ENCODE measurements around the gene ZNF407. TPM values are rescaled to one million over a fixed set of nuclear protein-coding genes. Genes with fewer than 3 reads are reported as not detected.

The ZNF407 gene
- total RNA-seq, 2 donors from 2014 or later, result 11.7 to 22.2 TPM

- H3K4me1 ChIP-seq (replicated peaks), result no peaks in the 10 kb centered on the region
- no peaks in the 10 kb centered on the region for H3K9me3 ChIP-seq
- no peaks in the 10 kb centered on the region for H3K36me3 ChIP-seq
- intact Hi-C loops (cut with DNase I), result no loop called here
- H3K27ac ChIP-seq, result no peak overlapping the region
- DNase-seq (ENCODE audit: low spot score), result no peak
- no peaks in the 10 kb centered on the region for H3K27me3 ChIP-seq (replicated peaks; ENCODE audit: insufficient read depth)
- TF ChIP-seq POLR2AphosphoS5 (IDR thresholded peaks at IDR 0.05) (no peak), POLR2A (IDR thresholded peaks at IDR 0.05) (no peak)
- no peak overlapping the region for H3K4me3 ChIP-seq
- 88% methylated on average over 4 of the region's 4 CpGs for WGBS
These were observed 303.9 kb downstream of the ZNF407 start for GRCh38 chr18:74901362-74902146.

GRCh38 chr18:74902147-74902455, 304.4 kb downstream of the ZNF407 start:
- Histone ChIP-seq H3K4me1 (replicated peaks) (no peaks in the 10 kb centered on the region), H3K9me3 (no peaks in the 10 kb centered on the region), H3K27me3 (replicated peaks; ENCODE audit: insufficient read depth) (no peaks in the 10 kb centered on the region), H3K27ac (no peak overlapping the region), H3K4me3 (no peak overlapping the region), H3K36me3 (no peaks in the 10 kb centered on the region)
- intact Hi-C loops (cut with DNase I), result no loop called here
- WGBS, result 88% methylated on average over 13 of the region's 13 CpGs
- no peak for DNase-seq (ENCODE audit: low spot score)
- TF ChIP-seq POLR2A (IDR thresholded peaks at IDR 0.05) (no peak), CTCF (IDR thresholded peaks at IDR 0.05) (no peak), POLR2AphosphoS5 (IDR thresholded peaks at IDR 0.05) (no peak)

GRCh38 chr18:74905247-74905646, 307.6 kb downstream of the ZNF407 start:
- Histone ChIP-seq H3K4me1 (replicated peaks) (no peaks in the 10 kb centered on the region), H3K9me3 (no peaks in the 10 kb centered on the region), H3K27ac (no peak overlapping the region), H3K27me3 (replicated peaks; ENCODE audit: insufficient read depth) (no peaks in the 10 kb centered on the region), H3K36me3 (no peaks in the 10 kb centered on the region), H3K4me3 (no peak overlapping the region)
- no peak for DNase-seq (ENCODE audit: low spot score)
- intact Hi-C loops (cut with DNase I), result no loop called here
- 87% methylated on average over 15 of the region's 15 CpGs for WGBS
- no peak for TF ChIP-seq CTCF (IDR thresholded peaks at IDR 0.05)
- no peak for TF ChIP-seq POLR2AphosphoS5 (IDR thresholded peaks at IDR 0.05)
- TF ChIP-seq POLR2A (IDR thresholded peaks at IDR 0.05), result no peak

GRCh38 chr18:74906184-74906583, 308.5 kb downstream of the ZNF407 start:
- 58% methylated on average over 2 of the region's 2 CpGs for WGBS
- Histone ChIP-seq H3K4me1 (replicated peaks) (no peaks in the 10 kb centered on the region), H3K9me3 (no peaks in the 10 kb centered on the region), H3K27ac (no peak overlapping the region), H3K27me3 (replicated peaks; ENCODE audit: insufficient read depth) (no peaks in the 10 kb centered on the region), H3K4me3 (no peak overlapping the region), H3K36me3 (no peaks in the 10 kb centered on the region)
- intact Hi-C loops (cut with DNase I), result no loop called here
- no peak for TF ChIP-seq POLR2A (IDR thresholded peaks at IDR 0.05)
- TF ChIP-seq POLR2AphosphoS5 (IDR thresholded peaks at IDR 0.05), result no peak
- DNase-seq (ENCODE audit: low spot score), result no peak

GRCh38 chr18:74914052-74914591, 316.5 kb downstream of the ZNF407 start:
- H3K4me1 ChIP-seq (replicated peaks), result no peaks in the 10 kb centered on the region
- intact Hi-C loops (cut with DNase I), result no loop called here
- no peaks in the 10 kb centered on the region for H3K27me3 ChIP-seq (replicated peaks; ENCODE audit: insufficient read depth)
- no peak for TF ChIP-seq POLR2AphosphoS5 (IDR thresholded peaks at IDR 0.05)
- TF ChIP-seq CTCF (IDR thresholded peaks at IDR 0.05), result no peak
- TF ChIP-seq POLR2A (IDR thresholded peaks at IDR 0.05), result no peak
- WGBS, result 89% methylated on average over 17 of the region's 17 CpGs
- no peak overlapping the region for H3K27ac ChIP-seq
- no peaks in the 10 kb centered on the region for H3K36me3 ChIP-seq
- DNase-seq (ENCODE audit: low spot score), result no peak
- H3K4me3 ChIP-seq, result no peak overlapping the region
- no peaks in the 10 kb centered on the region for H3K9me3 ChIP-seq

- no peak overlapping the region for H3K27ac ChIP-seq
- no peaks in the 10 kb centered on the region for H3K27me3 ChIP-seq (replicated peaks; ENCODE audit: insufficient read depth)
- intact Hi-C loops (cut with DNase I), result no loop called here
- H3K4me3 ChIP-seq, result no peak overlapping the region
- no peak for DNase-seq (ENCODE audit: low spot score)
- 76% methylated on average over 2 of the region's 2 CpGs for WGBS
- no peak for TF ChIP-seq POLR2A (IDR thresholded peaks at IDR 0.05)
- TF ChIP-seq CTCF (IDR thresholded peaks at IDR 0.05), result no peak
- TF ChIP-seq POLR2AphosphoS5 (IDR thresholded peaks at IDR 0.05), result no peak
- H3K9me3 ChIP-seq, result no peaks in the 10 kb centered on the region
- H3K4me1 ChIP-seq (replicated peaks), result no peaks in the 10 kb centered on the region
- H3K36me3 ChIP-seq, result no peaks in the 10 kb centered on the region
These were observed 317.0 kb downstream of the ZNF407 start for GRCh38 chr18:74914648-74915047.
